ENCODE results near the gene ZNF621. TPM values are rescaled to one million over a fixed set of nuclear protein-coding genes. Genes with fewer than 3 reads are reported as not detected.

The ZNF621 gene
- total RNA-seq, 1 donor from 2014 or later = 5.1 TPM

- TF ChIP-seq CTCF (conservative IDR thresholded peaks at IDR 0.05; ENCODE audit: low read depth, low read length) = no peak
- H3K4me3 ChIP-seq (ENCODE audit: low read depth, low read length) = no peak overlapping the region
- no peak for DNase-seq (ENCODE audit: low read depth)
Observed at GRCh38 chr3:40516201-40516600, 8.6 kb upstream of the ZNF621 start.

- no peak for DNase-seq (ENCODE audit: low read depth)
- TF ChIP-seq CTCF (conservative IDR thresholded peaks at IDR 0.05; ENCODE audit: low read depth, low read length) = no peak
- H3K4me3 ChIP-seq (ENCODE audit: low read depth, low read length) = no peak overlapping the region
Observed at GRCh38 chr3:40518067-40518466, 6.7 kb upstream of the ZNF621 start.

DNA sequence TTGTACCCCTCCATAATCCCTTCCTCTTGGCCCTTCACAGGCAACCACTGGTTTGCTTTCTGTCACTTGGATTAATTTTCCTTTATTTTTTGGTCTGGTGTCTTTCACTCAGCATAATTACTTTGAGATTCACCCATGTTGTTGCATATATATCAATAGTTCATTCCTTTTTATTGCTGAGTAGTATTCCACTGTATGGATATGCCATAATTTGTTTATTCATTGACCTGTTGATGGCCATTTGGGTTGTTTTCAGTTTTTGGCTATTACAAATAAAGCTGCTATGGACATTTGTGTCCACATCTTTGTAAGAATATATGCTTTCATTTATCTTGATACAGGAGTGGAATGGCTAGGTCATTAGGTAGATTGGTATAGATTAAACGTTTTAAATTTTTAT, 5.9 kb upstream of the ZNF621 start:
- DNase-seq (ENCODE audit: low read depth) = no peak
- no peak overlapping the region for H3K4me3 ChIP-seq (ENCODE audit: low read depth, low read length)
- no peak for TF ChIP-seq CTCF (conservative IDR thresholded peaks at IDR 0.05; ENCODE audit: low read depth, low read length)

- DNase-seq (ENCODE audit: low read depth) = no peak
- H3K4me3 ChIP-seq (ENCODE audit: low read depth, low read length) = no peak overlapping the region
- no peak for TF ChIP-seq CTCF (conservative IDR thresholded peaks at IDR 0.05; ENCODE audit: low read depth, low read length)
Observed at GRCh38 chr3:40521254-40521653, 3.5 kb upstream of the ZNF621 start.

- no peak overlapping the region for H3K4me3 ChIP-seq (ENCODE audit: low read depth, low read length)
- no peak for DNase-seq (ENCODE audit: low read depth)
- TF ChIP-seq CTCF (conservative IDR thresholded peaks at IDR 0.05; ENCODE audit: low read depth, low read length) = no peak
Observed at GRCh38 chr3:40523781-40524180, 979 bp upstream of the ZNF621 start.

- peak overlapping the region; percentile 93 for H3K4me3 ChIP-seq (ENCODE audit: low read depth, low read length)
- DNase-seq (ENCODE audit: low read depth) = no peak
- no peak for TF ChIP-seq CTCF (conservative IDR thresholded peaks at IDR 0.05; ENCODE audit: low read depth, low read length)
Observed at GRCh38 chr3:40524222-40524567, 565 bp upstream of the ZNF621 start.

- no peak for DNase-seq (ENCODE audit: low read depth)
- no peak overlapping the region for H3K4me3 ChIP-seq (ENCODE audit: low read depth, low read length)
- no peak for TF ChIP-seq CTCF (conservative IDR thresholded peaks at IDR 0.05; ENCODE audit: low read depth, low read length)
Observed at GRCh38 chr3:40528426-40528825, 3.7 kb downstream of the ZNF621 start.
